ENCODE measurements around the gene LCN6.

The LCN6 gene

DNA sequence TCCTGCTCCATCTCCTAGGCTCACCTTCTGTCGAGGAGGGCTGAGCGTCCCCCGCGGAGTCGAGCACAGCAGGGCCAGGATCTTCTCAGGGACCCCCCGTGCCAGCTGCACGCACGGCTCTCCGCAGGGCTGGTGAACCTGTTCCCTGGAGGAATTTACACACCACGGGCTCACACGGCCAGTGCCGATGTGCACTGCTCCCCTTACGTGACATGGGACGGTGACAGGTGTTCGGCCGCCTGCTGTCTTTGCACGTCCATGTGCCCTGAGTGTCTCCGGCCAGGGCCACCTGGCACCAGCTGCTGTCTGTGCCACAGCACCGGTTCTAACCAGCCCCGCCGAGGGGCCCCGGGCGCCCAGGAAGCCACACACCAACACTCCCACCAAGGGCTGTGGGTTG is 52.4 kb downstream of the LCN6 start:
- TF ChIP-seq, protein P1, sequence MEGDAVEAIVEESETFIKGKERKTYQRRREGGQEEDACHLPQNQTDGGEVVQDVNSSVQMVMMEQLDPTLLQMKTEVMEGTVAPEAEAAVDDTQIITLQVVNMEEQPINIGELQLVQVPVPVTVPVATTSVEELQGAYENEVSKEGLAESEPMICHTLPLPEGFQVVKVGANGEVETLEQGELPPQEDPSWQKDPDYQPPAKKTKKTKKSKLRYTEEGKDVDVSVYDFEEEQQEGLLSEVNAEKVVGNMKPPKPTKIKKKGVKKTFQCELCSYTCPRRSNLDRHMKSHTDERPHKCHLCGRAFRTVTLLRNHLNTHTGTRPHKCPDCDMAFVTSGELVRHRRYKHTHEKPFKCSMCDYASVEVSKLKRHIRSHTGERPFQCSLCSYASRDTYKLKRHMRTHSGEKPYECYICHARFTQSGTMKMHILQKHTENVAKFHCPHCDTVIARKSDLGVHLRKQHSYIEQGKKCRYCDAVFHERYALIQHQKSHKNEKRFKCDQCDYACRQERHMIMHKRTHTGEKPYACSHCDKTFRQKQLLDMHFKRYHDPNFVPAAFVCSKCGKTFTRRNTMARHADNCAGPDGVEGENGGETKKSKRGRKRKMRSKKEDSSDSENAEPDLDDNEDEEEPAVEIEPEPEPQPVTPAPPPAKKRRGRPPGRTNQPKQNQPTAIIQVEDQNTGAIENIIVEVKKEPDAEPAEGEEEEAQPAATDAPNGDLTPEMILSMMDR (IDR thresholded peaks at IDR 0.05): no peak
- no peak for DNase-seq (ENCODE audit: low spot score)
- Histone ChIP-seq H3K4me3 (no peak overlapping the region), H3K27ac (no peak overlapping the region)

DNA sequence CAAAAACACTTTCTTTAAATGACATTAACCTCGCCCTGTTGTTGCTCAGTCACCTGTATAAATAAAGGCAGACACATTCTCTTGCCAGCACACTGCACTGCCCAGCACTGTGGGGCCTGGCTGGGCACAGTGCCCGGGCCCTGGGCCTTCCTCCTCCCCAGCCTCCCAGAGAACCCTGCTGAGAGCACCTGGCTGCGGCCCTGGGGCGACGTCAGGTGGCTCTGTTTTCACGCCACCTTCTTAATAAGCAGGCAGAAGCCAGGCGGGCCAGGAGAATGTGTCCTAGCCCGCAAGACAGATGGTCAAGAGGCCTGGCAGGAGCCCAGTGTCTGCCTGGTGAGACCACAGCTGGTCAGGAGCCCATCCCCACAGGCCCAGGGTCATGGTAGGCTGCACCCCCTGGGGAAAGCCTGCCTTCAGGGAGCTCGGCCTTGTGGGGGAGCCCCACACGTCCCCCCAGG is 52.9 kb downstream of the LCN6 start:
- TF ChIP-seq, protein P1 (IDR thresholded peaks at IDR 0.05): no peak
- no peak overlapping the region for H3K4me3 ChIP-seq
- H3K27ac ChIP-seq: no peak overlapping the region
- DNase-seq (ENCODE audit: low spot score): no peak

DNA sequence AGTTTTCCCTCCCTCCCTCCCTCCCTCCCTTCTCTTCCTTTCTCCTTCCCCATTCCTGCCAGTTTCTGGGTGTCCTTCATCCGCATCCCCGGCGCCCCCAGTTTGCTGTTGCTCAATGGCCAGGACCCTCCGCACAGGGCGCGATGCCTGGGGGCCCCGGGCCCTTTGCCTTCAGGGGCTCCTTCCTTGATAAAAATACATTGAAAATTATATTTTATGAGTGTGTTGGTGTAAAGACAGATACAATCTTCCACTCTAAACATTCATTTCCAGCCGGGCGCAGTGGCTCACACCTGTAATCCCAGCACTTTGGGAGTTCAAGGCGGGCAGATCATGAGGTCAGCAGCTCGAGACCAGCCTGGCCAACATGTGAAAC is 53.5 kb downstream of the LCN6 start:
- no peak for DNase-seq (ENCODE audit: low spot score)
- TF ChIP-seq, protein P1 (IDR thresholded peaks at IDR 0.05): no peak
- no peak overlapping the region for H3K27ac ChIP-seq
- no peak overlapping the region for H3K4me3 ChIP-seq

DNA sequence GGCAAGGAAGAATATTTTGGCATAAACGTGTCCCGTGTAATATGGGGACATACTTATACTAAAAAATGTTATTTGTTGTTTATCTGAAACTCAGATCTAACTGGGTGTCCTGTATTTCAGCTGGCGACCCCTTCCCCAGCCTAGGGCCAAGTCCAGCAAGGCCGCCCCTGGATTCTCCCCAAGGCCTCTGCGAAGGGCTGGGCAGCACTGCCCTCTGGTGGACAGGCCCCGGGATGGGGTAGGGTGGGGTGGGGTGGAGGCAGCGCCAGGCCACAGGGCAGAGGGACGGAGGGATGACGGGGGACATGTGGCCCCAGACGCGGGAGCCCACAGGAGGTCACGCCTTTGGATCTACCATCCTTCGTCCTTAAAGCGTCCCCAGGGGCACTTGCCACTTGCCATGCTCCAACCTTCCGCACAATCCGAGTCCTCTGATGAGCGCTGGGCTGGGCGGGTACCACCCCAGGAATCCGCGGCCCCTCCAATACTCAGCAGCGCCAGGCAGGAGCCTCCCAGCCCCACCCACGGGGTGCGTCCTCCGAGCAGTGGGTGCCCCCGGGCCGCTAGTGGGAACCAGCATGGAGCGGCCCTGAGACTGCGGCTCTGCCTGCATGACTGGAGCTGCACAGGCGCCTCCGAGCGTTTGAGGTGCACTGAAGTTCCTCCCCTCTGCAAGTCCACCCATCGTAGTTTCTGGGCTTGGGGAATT is 54.0 kb downstream of the LCN6 start:
- TF ChIP-seq, protein P1 (IDR thresholded peaks at IDR 0.05): peak; percentile 17
- H3K27ac ChIP-seq: no peak overlapping the region
- no peak for DNase-seq (ENCODE audit: low spot score)
- no peak overlapping the region for H3K4me3 ChIP-seq

Measured in coronary artery (tissue), 2 donors.